ENCODE measurements around the gene IL11. TPM values are rescaled to one million over a fixed set of nuclear protein-coding genes. Genes with fewer than 3 reads are reported as not detected.

The IL11 gene
- total and polyA plus RNA-seq, 2 of the 8 experiments (the other 6 are each of a cell fraction or from before 2014, with no cell fraction given) = 1.7 to 2.8 TPM

DNA sequence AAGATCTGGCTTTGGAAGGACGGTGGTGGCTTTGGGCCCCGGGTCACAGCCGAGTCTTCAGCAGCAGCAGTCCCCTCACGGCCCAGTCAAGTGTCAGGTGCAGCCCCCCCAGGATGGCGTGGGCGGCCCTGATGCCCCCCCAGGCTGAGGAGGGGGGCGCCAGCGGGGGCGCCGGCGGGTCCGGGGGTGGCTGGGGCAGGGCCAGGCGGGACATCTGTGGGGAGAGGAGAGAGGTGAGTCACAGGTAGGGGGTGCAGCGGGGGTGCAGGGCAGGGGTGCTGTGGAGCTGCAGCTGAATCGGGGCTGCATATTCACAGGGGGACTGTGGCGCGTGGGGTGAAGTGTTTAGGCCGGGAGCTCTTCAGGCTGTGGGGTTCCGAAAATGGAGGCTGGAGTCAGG lies 4.3 kb downstream of the IL11 start (continued):
- TF ChIP-seq CHD7 (IDR thresholded peaks at IDR 0.05; ENCODE audit: insufficient replicate concordance, low read length) (no peak), CTBP2 (IDR thresholded peaks at IDR 0.05; ENCODE audit: borderline replicate concordance, insufficient read depth, insufficient read length, low read length) (no peak), ASH2L (IDR thresholded peaks at IDR 0.05; ENCODE audit: low read length) (no peak), RFX5 (IDR thresholded peaks at IDR 0.05; ENCODE audit: borderline replicate concordance, low read depth, low read length) (no peak), CBX5 (IDR thresholded peaks at IDR 0.05; ENCODE audit: low read depth, low read length) (no peak), SIX5 (IDR thresholded peaks at IDR 0.05; ENCODE audit: low read depth, low read length) (no peak), JUND (IDR thresholded peaks at IDR 0.05; ENCODE audit: low read length) (no peak), RBBP5 (IDR thresholded peaks at IDR 0.05; ENCODE audit: borderline replicate concordance, low read depth, low read length) (no peak), ZNF274 (IDR thresholded peaks at IDR 0.05; ENCODE audit: borderline replicate concordance, extremely low read depth, low read length) (no peak), E2F6 (IDR thresholded peaks at IDR 0.05) (no peak), SUZ12 (IDR thresholded peaks at IDR 0.05; ENCODE audit: low read length) (no peak)
